MM.1S (cell line): ENCODE measurements around the gene COA5.

ENCODE experiments used
- CTCF ChIP-seq: fragments of 300-600 bp; sonication (generic); IDR thresholded peaks from 2 replicates; pipeline ENCODE4 v1.5.1; 2016; ENCODE audit warnings: antibody characterized with exemption, low read length, mixed read lengths
- EZH2 ChIP-seq: fragments of 300-600 bp; sonication (generic); optimal IDR thresholded peaks from 2 replicates; pipeline ENCODE3; 2017; ENCODE audit warnings: low read depth, mild to moderate bottlenecking, antibody characterized with exemption, low read length, mixed read lengths
- EZH2phosphoT487 ChIP-seq: fragments of 300-600 bp; sonication (generic); IDR thresholded peaks from 2 replicates; pipeline ENCODE4 v1.6.1; 2018; ENCODE audit warnings: antibody characterized with exemption, low read length

DNA sequence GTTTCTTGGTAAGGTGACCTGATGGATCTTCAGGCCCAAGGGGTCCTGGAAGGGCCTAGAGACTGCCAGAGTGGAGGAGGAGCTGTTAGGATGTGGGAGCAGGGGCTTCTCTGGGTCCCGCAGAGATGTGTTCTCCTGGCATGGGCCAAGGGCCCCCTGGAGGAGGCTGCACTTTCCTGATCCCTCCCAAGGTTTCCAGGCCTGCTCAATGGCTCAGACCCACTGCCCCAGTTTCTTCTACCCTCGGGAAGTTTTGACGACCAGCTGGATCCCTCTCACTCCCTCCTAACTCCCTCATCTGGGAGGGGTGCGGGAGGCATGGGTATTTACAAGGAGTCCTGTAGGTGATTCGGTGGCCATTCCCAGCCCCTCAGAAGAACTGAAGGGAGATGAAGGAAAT is 36.1 kb downstream of the COA5 start:
- TF ChIP-seq CTCF = no peak
- no peak for TF ChIP-seq EZH2phosphoT487
- TF ChIP-seq EZH2 = no peak
